HG02571 (cell line): ENCODE measurements around the gene ZNF605.
A peak's percentile ranks its signal among the peaks of the same experiment; 100 is the strongest.
"Not testable (repeated sequence)": the region's sequence is repeated elsewhere in the genome, so short reads cannot be mapped to it uniquely, and the experiment has no call there.

Experiments used
- ATAC-seq: cut with Tn5 transposase; IDR thresholded peaks from one replicate; pipeline ENCODE4 v1.9.1; 2021; ENCODE audit warnings: mild to moderate bottlenecking, moderate library complexity; ENCODE audit not compliant: unreplicated experiment

The ZNF605 gene

DNA sequence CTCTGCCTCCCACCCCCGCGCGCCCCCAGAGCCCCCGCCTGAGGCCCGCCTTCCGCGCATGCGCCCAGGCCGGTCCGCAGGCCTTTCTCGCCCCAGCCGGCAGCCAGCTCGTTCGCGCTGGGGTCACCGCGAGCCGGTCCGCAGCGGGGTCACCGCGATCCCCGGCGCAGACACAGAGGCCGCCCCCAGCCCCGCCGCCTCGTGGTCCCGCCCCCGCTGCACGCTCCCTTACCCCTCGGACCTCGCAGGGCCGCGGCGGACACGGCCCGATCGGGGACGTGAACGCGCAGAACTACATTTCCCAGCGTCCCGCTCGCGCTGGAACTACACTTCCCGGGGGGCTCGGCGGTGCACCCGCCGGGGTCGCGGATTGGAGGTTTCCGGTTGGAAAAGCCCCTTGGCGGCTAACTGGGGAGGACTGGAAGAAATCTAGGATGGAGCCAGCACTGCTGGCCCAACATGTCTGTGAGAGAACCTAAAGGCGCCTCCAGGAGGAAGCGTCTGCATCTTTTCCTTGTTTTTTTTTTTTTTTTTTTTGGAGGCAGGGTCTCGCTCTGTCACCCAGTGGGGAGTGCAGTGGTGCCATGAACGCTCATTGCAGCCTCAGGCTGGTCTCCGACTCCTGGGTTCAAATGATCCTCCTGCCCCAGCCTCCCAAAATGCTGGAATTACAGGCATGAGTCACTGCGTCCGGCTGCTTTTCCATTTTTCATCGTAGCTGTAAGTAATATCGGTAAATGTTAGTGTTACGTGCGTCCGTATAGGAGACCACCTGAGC lies at the start of gene ZNF605:
Gene ZNF605, minus strand, starts transcription at position 296 of the 778 bp plus-strand sequence. CDS start 10,671 bp downstream, outside the sequence.
- peak; percentile 84 for ATAC-seq

DNA sequence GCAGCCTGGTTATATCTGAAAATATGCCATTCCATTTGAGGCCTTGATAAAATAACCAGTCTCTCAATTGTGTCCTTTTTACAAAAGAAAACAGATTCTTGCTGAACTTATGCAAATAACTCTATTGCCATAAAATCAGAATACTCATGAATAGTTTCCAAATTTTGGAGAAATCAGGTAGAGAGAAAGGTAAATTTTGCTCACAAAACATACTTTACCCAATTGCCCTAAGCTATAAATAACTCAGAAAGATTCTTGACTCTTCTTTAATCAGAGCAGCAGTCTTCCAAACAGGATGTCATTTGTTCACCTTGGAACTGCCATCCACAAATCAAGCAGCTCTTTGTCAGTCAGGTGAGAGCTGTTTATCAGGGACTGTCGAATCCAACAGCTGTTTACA lies 42.6 kb upstream of the ZNF605 start:
- no peak for ATAC-seq

DNA sequence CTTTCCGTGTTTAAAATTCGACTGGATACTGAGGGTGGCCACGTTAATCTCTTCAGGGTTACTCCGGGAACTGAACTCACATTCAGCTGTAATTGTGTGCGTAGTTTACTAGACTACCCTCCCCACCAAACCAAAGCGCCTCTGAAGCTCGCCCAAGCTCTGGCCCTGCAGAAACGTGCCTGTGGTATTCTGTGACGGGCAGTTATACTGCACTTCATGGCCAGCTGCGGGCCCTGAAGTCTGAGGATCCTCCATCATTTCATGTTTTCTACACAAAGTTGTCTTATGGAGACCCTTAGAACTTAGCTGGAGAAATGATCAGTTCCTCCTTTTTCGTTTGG lies 30.7 kb upstream of the ZNF605 start:
- ATAC-seq: peak; percentile 12

DNA sequence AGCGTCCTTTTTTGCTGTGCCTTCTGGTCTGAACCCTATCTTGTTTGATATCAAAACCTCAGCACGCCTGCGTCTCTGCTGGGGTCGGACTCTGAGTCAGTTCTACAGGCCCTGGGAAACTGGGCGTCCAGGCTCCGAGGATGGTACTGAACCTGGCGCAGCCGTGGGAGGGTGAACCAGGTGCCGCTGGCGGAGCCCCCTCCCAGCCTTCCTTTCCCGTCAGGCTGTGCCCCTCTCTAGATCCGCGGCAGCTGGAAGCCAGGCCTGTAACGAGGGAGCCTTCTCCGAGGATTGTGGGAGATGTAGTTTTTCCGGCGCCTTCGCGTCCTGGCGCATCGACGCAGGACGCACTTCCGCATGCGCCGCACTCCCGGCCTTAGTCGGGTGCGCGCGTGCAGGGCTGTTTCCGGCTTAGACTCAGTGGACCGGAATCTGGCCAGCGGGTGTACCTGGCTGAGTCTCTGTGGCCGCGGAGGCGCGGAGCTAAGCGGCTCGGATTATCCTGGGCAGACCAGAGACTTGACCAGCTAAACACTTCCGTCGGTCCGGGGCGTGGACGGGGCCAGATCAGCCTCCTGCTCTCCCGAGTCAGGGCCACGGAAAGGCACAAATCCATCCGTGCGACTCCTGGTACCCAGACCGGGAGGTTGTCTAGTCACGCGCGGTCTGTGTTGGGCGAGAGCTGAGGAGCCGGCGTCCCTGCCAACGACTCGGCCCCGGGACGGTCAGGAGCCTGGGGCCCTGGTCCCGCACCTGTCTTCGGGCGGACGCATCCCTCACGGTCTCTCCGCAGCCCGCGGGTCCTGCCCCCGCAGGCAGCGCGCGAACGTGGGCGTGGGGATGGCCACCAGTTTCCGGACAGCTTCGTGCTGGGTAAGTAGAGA lies 30.1 kb upstream of the ZNF605 start, which contains the start of gene ZNF26:
Gene ZNF26, plus strand, starts transcription at position 367 of the 884 bp plus-strand sequence. Its CDS starts 474 bp downstream, at position 841.
- peak; percentile 93 for ATAC-seq

DNA sequence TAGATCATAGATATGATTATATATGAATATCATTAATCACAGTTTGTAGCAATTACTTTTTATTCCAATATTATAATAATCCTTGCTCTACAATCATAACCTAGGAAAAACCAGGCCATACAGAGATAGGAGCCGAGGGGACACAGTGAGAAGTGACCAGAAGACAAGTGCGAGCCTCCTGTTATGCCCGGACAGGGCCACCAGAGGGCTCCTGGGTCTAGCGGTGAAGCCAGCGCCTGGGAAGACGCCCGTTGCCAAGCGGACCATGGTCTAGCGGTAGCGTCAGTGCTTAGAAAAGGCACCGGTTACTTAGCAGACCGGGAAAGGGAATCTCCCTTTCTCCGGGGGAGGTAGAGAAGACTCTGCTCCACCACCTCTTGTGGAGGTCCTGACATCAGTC lies 20.8 kb upstream of the ZNF605 start:
- ATAC-seq: not testable (repeated sequence)

DNA sequence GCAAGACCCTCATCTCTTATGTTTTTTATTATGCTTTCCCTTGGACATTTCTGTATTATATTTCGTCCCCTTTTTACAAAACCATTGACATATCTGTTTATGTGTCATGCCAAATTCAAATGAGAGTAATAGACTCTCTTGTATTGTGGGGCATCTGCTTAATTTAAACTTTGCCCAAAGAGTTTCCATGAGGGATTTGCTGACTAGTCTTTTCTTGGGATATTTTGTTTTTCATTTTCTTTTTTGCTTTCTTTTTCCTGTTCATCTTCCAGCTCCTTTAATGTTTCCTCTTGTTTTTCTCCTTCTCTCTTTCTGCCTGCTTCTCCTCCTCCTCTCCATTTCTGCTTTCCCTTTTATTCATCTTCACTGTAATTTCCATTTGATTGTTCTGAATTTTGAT lies 16.3 kb upstream of the ZNF605 start:
- no peak for ATAC-seq

DNA sequence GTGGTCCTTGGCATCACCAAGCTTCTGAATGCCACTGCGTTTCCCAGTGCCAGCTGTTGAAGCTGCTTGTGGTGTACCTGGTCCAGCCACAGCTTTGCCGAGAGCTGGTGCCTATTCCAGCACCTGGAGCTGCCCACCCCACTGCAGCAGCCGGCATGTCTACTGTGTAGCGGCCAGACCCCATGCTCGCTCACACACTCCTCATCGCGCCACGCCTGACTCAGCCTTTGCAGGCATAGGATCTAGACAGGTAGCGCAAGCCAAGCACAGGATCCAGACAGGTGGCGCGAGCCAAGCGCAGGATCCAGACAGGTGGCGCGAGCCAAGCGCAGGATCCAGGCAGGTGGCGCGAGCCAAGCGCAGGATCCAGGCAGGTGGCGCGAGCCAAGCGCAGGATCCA lies 11.6 kb upstream of the ZNF605 start:
- no peak for ATAC-seq

DNA sequence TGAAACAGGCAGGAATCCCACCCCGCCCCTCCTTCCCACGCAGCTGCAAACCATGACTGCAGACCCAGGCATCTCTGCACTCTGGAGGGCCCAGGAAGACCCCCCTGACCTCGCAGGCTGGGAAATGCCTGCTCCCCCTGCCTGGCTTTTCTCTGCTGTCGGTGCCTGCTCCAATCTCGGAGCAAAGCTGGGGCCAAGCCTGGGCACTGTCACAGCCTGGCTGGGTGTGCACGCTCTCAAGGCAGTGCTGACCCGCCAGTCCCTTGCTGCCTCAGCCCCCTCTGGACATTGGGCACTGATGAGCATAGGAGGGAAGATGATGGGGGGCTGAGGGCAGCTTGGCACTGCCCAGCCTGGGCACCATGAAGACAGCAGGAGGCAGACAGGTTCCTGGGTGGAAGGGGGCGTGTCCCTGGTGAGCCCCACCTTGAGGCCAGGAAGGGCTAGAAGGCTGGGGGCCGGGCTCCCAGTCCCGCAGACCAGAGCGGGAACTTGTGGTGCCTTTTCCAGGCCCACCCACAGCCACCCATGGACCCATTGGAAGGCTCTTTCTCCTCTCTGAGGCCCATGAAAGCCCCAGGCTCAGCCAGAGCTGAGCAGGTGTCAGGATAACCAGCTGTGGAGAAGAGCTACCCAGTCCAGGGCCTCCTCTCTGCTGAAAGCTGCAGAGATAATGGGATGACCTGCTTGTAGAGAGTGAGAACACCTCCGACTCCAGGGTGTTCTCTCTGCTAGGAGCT lies 10.7 kb upstream of the ZNF605 start:
- no peak for ATAC-seq

DNA sequence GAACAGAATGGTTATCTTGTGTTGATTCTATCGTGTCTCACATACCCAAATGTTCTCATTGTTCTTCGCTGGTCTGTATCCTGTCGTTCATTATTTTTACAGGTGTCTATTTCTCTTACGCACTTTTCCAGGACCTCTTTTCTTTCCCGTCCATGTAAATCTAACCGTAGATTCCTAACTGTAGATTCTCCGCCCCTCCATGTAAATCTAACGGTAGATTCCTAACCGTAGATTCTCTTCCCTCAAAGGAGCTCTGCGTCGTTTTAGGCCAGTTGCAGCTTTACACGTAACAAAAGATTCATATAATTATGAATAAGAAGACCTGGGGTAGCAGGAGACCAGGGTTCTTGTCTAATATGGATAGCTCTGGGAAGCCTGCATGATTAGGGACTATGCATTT lies 9.7 kb upstream of the ZNF605 start:
- no peak for ATAC-seq

DNA sequence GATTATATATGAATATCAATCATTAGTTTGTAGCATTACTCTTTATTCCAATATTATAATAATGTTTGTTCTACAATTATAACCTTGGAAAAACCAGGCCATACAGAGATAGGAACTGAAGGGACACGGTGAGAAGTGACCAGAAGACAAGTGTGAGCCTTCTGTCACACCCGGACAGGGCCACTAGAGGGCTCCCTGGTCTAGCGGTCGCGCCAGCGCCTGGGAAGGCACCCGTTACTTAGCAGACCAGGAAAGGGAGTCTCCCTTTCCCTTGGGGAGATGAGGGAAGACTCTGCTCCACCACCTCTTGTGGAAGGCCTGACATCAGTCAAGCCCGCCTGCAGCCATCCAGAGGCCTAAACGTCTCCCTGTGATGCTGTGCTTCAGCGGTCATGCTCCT lies 7.8 kb upstream of the ZNF605 start:
- ATAC-seq: not testable (repeated sequence)

DNA sequence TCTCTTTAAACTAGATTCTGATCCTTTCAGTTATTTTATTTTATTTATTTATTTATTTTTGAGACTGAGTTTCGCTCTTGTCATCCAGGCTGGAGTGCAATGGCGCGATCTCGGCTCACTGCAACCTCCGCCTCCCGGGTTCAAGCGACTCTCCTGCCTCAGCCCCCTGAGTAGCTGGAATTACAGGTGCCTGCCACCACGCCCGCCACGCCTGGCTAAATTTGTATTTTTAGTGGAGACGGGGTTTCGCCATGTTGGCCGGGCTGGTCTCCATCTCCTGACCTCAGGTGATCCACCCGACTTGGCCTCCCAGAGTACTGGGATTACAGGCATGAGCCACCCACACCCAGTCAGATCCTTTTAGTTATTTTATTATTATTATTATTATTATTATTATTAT lies 5.7 kb upstream of the ZNF605 start:
- not testable (repeated sequence) for ATAC-seq

DNA sequence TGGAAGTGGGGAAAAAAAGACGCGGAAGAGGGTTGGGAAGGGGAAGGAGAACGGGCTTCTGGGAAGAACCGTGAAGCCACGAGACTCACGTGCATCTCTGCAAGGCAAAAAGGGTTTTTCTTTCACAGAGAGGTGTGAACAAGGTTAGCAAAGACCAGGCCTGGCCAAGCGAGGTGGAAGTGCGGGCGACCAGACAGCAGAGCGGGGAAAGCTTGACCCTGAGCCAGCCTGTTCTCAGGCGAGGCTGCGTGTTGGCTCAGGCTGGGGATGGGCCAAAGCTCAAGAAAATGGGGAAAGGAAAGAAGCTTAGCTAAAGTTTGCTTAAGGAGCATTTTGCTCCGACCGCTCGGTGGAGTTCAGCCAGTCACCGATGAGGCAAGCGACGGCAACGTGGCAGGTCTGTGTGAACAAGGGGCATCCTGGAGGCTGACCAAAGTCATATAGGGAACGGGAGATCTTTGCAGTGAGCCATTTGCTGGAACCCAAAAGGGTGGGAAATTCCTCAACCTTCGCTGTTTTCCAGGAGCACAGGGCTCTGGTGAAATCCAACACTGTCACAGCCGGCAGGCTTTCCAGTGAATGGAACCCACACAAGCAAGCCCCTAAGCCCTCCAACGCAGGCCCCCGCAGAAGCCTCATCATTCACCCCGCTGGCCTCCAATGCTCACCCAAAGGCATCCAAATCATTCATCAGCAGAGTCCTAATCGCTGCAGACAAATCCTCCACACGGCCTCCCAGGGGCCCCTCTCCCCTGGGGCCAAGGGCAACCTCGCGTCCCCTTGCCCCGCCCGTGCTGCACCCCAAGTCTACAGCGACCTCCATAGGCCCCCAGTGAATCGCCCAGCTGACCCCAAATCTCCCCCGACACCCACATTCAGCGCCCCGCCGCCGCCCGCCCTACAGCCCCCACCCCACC lies 754 bp downstream of the ZNF605 start:
- peak; percentile 27 for ATAC-seq

DNA sequence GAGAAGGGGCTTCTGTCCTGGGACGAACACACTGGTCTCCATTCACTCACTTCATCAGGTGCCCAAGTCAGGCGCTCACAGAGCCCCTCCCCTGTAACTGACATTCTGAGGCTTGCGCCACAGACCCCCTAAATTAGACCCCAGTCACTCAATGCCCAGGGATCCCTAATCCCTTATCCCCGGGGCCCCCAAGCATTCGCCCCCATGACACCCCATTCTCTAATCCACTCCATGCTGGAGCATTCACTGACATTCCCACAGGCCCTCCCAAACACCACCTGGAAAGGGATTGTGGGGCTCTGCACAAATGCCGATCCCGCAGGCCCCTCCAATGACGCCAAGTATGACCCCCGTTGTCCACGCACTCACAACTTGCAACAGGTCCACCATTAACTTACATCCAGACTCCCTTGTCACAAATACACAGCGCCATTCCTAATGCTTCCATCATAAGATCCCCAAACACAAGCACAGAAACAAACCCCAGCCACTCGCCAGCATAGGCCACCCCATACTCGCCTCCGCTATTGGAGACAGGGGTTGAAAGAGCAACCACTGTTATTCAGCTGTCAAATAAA lies 1.5 kb downstream of the ZNF605 start:
- ATAC-seq: no peak

DNA sequence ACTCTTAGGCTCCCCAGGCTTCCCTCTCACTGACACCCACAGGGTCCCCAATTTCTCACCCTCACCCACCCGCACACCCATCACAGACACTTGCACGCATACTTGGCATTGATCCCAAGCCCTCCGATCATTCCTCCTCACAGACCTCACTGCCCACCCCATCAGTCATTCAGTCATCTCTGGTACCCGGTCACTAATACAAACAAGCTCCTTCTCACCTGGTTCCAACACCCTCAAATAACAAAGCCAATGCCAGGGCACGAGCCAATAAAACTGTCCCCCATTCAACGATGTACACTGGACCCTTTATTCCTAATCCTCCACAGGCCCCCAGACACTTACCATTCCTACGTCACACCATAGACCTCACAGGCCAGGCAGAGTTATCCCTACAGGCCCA lies 2.3 kb downstream of the ZNF605 start:
- ATAC-seq: no peak

DNA sequence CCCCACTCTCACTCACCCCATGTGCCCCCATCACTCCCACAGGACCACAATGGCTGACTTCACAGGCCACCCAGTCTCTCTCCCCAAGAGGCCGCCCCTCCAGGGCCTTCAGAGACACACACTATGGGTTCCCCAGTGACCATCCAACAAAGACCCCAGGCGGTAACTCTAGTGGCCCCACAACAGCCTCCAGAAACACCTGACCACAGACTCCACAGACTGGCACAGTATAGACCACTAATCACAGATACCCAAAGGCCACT lies 3.0 kb downstream of the ZNF605 start:
- no peak for ATAC-seq

DNA sequence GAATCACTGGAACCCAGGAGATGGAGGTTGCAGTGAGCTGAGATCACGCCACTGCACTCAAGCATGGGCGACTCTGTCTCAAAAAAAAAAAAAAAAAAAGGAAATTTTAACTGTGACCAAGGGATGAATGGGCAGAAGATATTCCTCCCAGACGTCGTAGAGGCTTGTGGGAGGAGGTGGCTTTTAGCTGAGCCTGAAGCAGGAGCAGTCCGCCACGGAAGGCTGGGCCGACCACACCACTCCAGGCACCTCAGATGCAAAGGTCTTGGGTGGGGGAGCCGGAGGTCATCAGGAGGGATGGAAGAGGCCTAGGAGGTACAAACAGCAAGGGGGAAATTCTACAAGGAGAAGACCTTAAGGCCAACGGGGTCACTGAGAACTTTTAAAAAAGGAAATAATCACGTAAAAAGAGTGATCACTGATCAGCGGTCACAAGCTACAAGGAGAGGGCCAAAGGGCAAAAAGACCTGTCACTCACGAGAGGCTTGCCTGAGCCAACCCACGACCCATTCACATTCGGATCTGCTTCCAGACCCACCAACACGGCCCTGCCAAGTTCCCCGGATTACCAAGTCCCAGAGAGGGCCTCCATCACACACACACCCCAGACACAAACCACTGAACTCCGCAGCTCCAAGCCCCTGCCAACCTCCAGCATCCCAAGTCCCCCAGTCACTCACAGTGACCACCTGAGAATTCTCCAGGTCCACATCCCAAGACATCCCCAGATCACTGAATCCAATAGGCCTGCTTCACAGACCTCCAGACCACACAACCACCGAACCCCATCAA lies 3.5 kb downstream of the ZNF605 start:
- no peak for ATAC-seq

DNA sequence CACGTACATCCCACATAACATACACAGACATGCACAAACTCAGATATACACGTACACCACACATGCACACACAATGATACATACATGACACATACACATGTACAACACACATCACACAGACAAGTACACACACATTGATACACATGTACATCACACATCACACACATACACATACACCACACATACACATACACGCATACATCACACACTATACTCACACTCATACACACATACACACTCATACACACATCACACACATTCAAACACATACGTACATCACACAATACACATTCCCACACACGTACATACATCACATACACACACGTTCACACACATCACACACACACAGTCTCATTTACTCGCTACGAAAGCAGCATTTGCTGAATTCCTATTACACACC lies 4.5 kb downstream of the ZNF605 start:
- ATAC-seq: no peak

DNA sequence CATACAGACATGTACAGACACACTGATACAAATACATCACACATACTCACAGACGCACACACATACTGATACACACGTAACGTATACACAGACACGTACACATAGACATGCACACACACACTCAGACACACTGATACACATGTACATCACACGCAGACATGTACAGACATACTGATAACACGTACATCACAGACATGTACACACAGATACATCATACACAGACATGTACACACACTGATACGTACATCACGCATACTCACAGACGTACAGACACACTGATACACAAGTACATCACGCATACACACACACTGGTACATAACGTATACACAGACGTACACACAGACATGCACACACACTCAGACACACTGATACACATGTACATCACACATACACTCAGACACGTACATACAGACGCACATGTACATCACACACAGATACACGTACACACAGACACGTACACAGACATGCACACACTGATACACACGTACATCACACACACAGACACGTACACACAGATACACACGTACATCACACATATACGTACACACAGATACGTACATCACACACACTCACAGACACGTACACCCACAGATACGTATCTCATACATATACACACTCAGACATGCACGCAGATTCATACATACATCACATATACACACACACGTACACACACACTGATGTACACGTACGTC lies 5.1 kb downstream of the ZNF605 start:
- ATAC-seq: no peak
